Thyroid gland (tissue), 4 donors: ENCODE results near the gene BLNK. TPM values are rescaled to one million over a fixed set of nuclear protein-coding genes. Genes with fewer than 3 reads are reported as not detected.

ENCODE experiments used
- DNase-seq, 2 donors: peaks; one replicate each; pipeline ENCODE4 v3.0.0-alpha.2; 2019
- H3K27ac ChIP-seq, 3 donors: fragments of 200-600 bp; sonication (generic); 1 replicate in 2 of 3; 2 replicates in 1 of 3; pipeline ENCODE4 v1.5.1; 2016 to 2019; ENCODE audit warnings: mild to moderate bottlenecking in 1 of 3, moderate library complexity in 1 of 3
- H3K27me3 ChIP-seq: fragments of 200-600 bp; sonication (generic); one replicate; pipeline ENCODE4 v1.5.1; 2019
- H3K36me3 ChIP-seq, 2 donors: fragments of 200-600 bp; sonication (generic); one replicate each; pipeline ENCODE4 v1.5.1; 2016 to 2019
- H3K4me1 ChIP-seq, 2 donors: fragments of 200-600 bp; sonication (generic); one replicate each; pipeline ENCODE4 v1.5.1; 2017 to 2019
- H3K4me3 ChIP-seq, 3 donors: fragments of 200-600 bp; sonication (generic); replicated peaks in 1 of 3; 1 replicate in 2 of 3; 2 replicates in 1 of 3; pipeline ENCODE4 v1.5.1; 2016; ENCODE audit warnings: mild to moderate bottlenecking in 1 of 3
- H3K9me3 ChIP-seq: fragments of 200-600 bp; sonication (generic); one replicate; pipeline ENCODE4 v1.5.1; 2017
- POLR2A ChIP-seq, 2 donors: fragments of 450-650 bp; IDR thresholded peaks; one replicate each; pipeline ENCODE4 v1.6.1; 2017; ENCODE audit warnings: antibody characterized with exemption in 2 of 2, mild to moderate bottlenecking in 2 of 2, moderate library complexity in 1 of 2
- WGBS, 2 donors: methylation state at CpG; one replicate each; pipeline ENCODE4 v1.1.5; 2017; 5-methylcytosine and 5-hydroxymethylcytosine counted together
- intact Hi-C: fragments of 100-400 bp; cut with DNase I; formaldehyde crosslinking; loops from one replicate; pipeline ENCODE4 v1.15.1; 2023
- total RNA-seq, 4 donors: library from RNA; depleted of rRNA; stranded (reverse); fragments of >200 nt; gene quantifications; one replicate each; pipeline ENCODE4 v1.2.3, GENCODE V29; 2016
- TF ChIP-seq, protein P1 (sequence below), 6 experiments: fragments of 200-600 bp in 3 of 6; fragments of 450-650 bp in 3 of 6; sonication (generic) in 3 of 6; IDR thresholded peaks; one replicate each; pipeline ENCODE4 v1.5.1; 2016 to 2019; ENCODE audit warnings: antibody characterized with exemption in 6 of 6, mild to moderate bottlenecking in 2 of 6, inconsistent platforms in 1 of 6, moderate library complexity in 1 of 6

BLNK gene
- total RNA-seq, 4 donors from 2014 or later, result 5.8 to 36.9 (median 25.7) TPM

DNA sequence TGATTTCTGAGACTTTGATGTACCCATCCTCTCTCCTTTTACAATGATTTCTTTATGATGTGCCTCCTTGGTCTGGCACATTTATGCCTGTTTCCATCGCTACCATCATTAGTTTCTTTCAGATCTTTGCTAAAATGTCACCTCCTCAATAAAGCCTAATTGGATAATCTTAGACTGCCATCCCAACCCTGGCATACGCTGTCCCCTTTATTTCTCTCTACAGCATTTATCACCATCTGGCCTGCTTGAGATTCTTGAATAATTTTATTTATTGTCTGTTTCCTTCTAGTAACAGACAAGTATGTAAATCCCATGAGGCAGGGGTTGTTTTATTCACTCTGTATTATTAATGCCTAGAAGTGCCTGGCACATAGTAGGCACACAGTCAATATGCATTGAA, 26.1 kb upstream of the BLNK start:
- no peak for DNase-seq
- Histone ChIP-seq H3K27me3 (no peaks in the 10 kb centered on the region), H3K4me1 (no peaks in the 10 kb centered on the region), H3K4me3 (no peak overlapping the region), H3K36me3 (no peaks in the 10 kb centered on the region), H3K27ac (no peak overlapping the region), H3K9me3 (no peaks in the 10 kb centered on the region)
- intact Hi-C loops, result no loop called here
- no peak for TF ChIP-seq POLR2A (IDR thresholded peaks at IDR 0.05)
- TF ChIP-seq, protein P1, sequence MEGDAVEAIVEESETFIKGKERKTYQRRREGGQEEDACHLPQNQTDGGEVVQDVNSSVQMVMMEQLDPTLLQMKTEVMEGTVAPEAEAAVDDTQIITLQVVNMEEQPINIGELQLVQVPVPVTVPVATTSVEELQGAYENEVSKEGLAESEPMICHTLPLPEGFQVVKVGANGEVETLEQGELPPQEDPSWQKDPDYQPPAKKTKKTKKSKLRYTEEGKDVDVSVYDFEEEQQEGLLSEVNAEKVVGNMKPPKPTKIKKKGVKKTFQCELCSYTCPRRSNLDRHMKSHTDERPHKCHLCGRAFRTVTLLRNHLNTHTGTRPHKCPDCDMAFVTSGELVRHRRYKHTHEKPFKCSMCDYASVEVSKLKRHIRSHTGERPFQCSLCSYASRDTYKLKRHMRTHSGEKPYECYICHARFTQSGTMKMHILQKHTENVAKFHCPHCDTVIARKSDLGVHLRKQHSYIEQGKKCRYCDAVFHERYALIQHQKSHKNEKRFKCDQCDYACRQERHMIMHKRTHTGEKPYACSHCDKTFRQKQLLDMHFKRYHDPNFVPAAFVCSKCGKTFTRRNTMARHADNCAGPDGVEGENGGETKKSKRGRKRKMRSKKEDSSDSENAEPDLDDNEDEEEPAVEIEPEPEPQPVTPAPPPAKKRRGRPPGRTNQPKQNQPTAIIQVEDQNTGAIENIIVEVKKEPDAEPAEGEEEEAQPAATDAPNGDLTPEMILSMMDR (IDR thresholded peaks at IDR 0.05), result no peak
- 98% methylated on average over 2 of the region's 2 CpGs for WGBS, 2 donors

- Histone ChIP-seq H3K27ac (no peak overlapping the region), H3K4me3 (no peak overlapping the region), H3K4me1 (no peaks in the 10 kb centered on the region), H3K27me3 (no peaks in the 10 kb centered on the region), H3K9me3 (no peaks in the 10 kb centered on the region), H3K36me3 (no peaks in the 10 kb centered on the region)
- 52 to 75% methylated on average over 4 of the region's 4 CpGs for WGBS, 2 donors
- no peak for DNase-seq
- TF ChIP-seq, protein P1 (IDR thresholded peaks at IDR 0.05), result no peak
- no peak for TF ChIP-seq POLR2A (IDR thresholded peaks at IDR 0.05)
- intact Hi-C loops, result loop anchor here (2.0 kb wide), 1 partner anchor 65 kb away; no protein-coding TSS in a partner anchor
These were observed 24.1 kb upstream of the BLNK start for GRCh38 chr10:96295475-96295874.

DNA sequence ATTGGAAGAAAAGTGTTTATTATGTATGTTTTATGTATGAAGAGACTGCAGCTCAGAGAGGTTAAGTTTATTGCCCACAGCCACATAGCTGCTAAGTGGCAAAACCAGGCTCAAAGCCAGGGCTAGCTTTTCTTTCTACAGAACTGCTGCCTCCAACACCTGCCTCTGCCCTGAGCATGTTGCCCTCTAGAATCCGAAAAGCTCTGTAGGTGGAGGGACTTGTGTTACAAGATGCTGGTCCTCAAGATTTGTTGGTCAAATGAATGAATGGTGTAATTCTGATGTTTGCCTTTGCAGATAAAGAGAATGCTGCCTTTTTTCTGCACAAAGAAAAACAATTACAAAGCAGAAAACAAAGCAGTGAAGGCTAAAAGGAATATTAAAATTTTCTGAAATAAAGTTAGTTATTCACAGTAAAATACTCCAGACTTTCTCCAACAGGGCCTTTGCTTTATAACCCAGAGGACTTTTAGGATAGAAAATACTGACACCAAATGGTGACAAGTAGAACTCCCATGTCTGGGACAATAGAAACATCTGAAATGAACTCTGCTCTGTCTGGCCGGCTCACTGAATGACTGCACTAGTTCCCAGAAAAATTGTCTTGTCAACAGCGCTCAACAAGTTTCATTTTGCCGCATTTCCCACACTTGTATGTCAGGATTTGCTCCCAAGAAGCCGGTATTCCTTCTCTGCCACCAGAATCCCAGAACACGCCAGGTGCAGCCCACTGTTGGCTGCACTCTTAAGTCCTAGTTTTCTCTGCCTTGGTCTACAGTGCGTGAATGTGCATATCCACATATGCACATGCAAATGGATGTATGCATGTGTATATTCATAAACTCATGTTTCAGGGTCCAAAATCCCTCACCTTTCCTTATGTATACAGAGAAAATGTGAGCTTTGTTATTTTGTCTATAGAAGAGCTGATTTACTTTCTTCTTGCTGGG, 21.9 kb upstream of the BLNK start:
- TF ChIP-seq POLR2A (IDR thresholded peaks at IDR 0.05), result no peak
- TF ChIP-seq, protein P1 (IDR thresholded peaks at IDR 0.05), result peak in 5 of 6 experiments; percentile 29 to 78 (median 60)
- H3K27me3 ChIP-seq, result no peaks in the 10 kb centered on the region
- peak in 1 of 2 donors; percentile 31 for DNase-seq
- peaks cover 0 to 2% of the 10 kb centered on the region in 2 donors for H3K4me1 ChIP-seq
- H3K36me3 ChIP-seq, result no peaks in the 10 kb centered on the region
- H3K27ac ChIP-seq, result no peak overlapping the region
- 34 to 38% methylated on average over 7 of the region's 7 CpGs for WGBS, 2 donors
- no peaks in the 10 kb centered on the region for H3K9me3 ChIP-seq
- intact Hi-C loops, result no loop called here
- no peak overlapping the region for H3K4me3 ChIP-seq

DNA sequence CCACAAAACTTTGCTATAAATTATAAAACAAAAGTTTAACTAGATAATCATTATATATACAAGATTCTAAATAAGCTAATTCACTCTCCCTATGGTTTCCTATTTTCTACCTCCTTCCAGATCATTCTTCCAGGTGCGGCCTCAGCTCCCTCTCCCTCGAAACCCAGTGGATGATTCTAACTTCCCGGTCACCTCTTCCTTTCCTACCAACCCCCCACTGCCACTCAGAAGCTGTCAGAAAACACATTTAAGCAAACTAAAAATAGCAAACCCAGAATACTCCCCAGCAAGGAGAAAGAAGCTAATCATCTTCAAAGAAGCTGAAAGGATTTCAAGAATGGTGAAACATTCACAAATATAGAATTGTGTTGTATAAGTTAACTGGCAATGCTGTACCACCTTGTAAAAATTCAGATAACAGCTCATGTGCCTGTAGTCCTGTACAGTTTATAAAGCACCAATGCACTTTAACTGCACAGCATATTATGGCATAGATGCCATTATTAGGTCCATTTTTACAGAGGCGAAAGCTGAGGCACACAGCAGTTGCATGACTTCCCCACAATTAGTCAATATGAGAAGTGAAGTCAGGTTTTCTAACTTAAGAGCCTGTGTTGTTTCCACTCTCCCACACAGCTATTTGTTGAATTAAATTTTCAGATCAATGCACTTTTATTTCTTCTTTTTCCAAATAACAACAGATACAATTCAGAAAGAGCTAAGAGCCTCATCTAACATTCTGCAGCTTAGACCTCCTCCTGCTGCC, 19.2 kb upstream of the BLNK start:
- no peak for DNase-seq
- WGBS, 2 donors, result 85 to 87% methylated on average over 4 of the region's 4 CpGs
- Histone ChIP-seq H3K4me1 (peaks cover 4 to 14% of the 10 kb centered on the region in 2 donors), H3K4me3 (no peak overlapping the region), H3K36me3 (no peaks in the 10 kb centered on the region), H3K27me3 (no peaks in the 10 kb centered on the region), H3K9me3 (no peaks in the 10 kb centered on the region), H3K27ac (no peak overlapping the region)
- intact Hi-C loops, result no loop called here
- TF ChIP-seq, protein P1 (IDR thresholded peaks at IDR 0.05), result no peak
- TF ChIP-seq POLR2A (IDR thresholded peaks at IDR 0.05), result no peak
